ENCODE measurements around the gene CFDP1.

CFDP1 gene

GRCh38 chr16:75310541-75310940, 122.8 kb downstream of the CFDP1 start:
- no peak for DNase-seq (ENCODE audit: low read depth)
- no peak for TF ChIP-seq CTCF (IDR thresholded peaks at IDR 0.05; ENCODE audit: control insufficient read depth, insufficient read depth, low read depth, low read length, missing control alignments)
- no peak overlapping the region for H3K4me3 ChIP-seq (ENCODE audit: control insufficient read depth, low read depth, low read length)

- TF ChIP-seq CTCF (IDR thresholded peaks at IDR 0.05; ENCODE audit: control insufficient read depth, insufficient read depth, low read depth, low read length, missing control alignments) = no peak
- no peak overlapping the region for H3K4me3 ChIP-seq (ENCODE audit: control insufficient read depth, low read depth, low read length)
- DNase-seq (ENCODE audit: low read depth) = no peak
Measured at GRCh38 chr16:75309899-75310430, 123.3 kb downstream of the CFDP1 start.

GRCh38 chr16:75309156-75309555, 124.1 kb downstream of the CFDP1 start:
- DNase-seq (ENCODE audit: low read depth) = no peak
- no peak overlapping the region for H3K4me3 ChIP-seq (ENCODE audit: control insufficient read depth, low read depth, low read length)
- no peak for TF ChIP-seq CTCF (IDR thresholded peaks at IDR 0.05; ENCODE audit: control insufficient read depth, insufficient read depth, low read depth, low read length, missing control alignments)

- DNase-seq (ENCODE audit: low read depth) = no peak
Measured at GRCh38 chr16:75308011-75308410, 125.3 kb downstream of the CFDP1 start.

GRCh38 chr16:75307506-75307905, 125.8 kb downstream of the CFDP1 start:
- TF ChIP-seq CTCF (IDR thresholded peaks at IDR 0.05; ENCODE audit: control insufficient read depth, insufficient read depth, low read depth, low read length, missing control alignments) = no peak
- H3K4me3 ChIP-seq (ENCODE audit: control insufficient read depth, low read depth, low read length) = no peak overlapping the region
- no peak for DNase-seq (ENCODE audit: low read depth)

More at GRCh38 chr16:75308011-75308410, 125.3 kb downstream of the CFDP1 start:
- TF ChIP-seq CTCF (IDR thresholded peaks at IDR 0.05; ENCODE audit: control insufficient read depth, insufficient read depth, low read depth, low read length, missing control alignments) = no peak
- H3K4me3 ChIP-seq (ENCODE audit: control insufficient read depth, low read depth, low read length) = no peak overlapping the region

- DNase-seq (ENCODE audit: low read depth) = no peak
- no peak overlapping the region for H3K4me3 ChIP-seq (ENCODE audit: control insufficient read depth, low read depth, low read length)
- no peak for TF ChIP-seq CTCF (IDR thresholded peaks at IDR 0.05; ENCODE audit: control insufficient read depth, insufficient read depth, low read depth, low read length, missing control alignments)
Measured at GRCh38 chr16:75306099-75306762, 127.1 kb downstream of the CFDP1 start.
